GF-D8 (cell line): ENCODE results near the gene APBA2.

ENCODE experiments used
- DNase-seq: peaks from one replicate; lab custom pipeline; 2025; lab: John Stamatoyannopoulos, UW

Gene APBA2

DNA sequence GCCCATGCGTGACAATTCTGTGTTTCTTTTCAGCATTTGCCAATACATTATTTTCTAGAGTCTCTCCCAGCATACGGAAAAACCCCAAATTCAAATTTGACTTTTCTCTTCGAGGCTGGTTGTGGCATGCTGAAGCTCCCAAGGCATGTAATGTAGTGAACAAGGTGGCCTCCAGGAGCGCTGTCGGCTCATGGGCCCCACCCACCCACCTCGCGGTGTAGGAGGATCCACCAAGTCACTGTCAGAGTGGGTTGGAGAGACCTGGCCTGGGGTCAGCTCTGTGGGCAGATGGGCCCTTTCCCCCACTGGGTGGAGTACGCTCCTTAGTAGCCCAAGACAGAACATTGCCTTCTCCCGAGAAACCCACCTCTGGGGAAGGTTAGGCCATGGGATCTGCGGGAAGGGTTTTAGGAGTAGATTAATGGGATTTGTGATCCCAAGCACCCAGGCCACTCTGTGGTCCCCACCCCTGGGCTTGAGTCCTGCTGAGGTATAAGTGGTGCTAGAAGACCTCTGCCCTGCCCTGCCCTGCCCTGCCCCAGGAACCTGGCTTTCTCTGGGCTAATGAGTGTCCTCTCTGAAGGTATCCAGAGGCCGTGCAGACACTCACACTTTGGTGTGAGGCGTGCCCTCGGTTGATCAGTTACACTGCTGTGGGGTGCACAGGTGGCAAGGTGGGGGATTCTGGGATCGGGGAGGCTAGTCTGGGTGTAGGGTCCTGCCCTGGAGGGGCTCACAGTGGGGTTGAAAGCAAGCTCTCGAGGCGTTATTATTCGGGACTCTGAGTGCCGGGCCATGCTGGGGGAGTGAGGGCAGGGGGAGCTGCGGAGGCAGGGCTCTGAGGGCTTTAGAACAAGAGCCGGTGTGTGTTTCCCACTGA, 97.9 kb downstream of the APBA2 start:
- no peak for DNase-seq

DNA sequence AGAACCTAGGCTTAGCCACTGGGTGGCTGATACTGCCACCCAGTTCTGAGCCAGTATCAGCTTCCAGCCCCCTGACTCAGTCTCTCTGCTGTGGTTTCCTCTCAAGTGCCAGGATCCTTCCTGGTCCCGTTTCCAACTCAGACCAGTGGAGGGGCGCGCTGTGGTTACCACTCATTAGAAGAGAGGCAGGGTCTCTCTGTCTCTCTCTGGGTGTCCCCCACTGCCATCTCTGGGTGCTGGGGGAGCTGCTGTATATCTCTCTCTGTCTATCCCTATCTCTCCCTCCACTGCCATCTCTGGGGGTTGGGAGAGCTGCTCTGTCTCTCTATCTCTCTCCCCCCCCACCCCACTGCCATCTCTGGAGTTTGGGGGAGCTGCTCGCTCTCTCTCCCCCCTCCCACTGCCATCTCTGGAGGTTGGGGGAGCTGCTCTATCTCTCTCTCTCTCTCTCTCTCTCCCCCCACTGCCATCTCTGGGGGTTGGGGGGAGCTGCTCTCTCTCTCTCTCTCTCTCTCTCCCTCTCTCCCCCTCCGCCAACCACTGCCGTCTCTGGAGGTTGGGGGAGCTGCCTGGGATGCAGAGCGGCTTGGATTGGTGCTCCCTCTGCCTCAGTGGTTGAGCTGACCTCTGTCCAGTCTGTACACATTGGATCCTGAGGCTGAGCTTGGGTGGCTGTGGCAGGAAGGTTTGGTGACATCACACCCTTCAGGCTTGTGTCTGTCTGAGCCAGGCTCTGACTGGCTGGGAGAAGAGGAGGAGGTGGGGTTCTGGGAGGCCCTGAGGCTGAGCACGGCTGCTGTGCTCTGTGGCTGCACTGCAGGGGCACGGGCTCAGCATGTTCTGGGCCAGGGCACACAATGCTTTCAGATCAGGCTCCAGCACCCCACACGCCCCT, 98.9 kb downstream of the APBA2 start:
- DNase-seq, result no peak

DNA sequence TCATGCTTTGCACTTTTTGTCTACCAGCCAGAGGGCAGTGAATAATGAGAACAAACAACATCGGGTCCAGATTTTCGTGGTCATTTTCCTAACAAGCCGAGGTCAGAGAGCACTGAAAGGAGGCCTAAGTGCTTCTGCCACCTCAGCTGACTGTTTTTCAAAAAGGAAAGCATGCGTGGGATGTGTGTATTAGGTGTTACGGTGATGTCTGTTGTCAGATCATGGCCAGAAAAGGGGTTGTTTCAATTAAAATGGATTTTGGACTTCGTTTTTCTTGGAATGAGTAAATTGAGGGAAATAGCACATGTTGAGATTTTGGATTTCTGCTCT, 99.5 kb downstream of the APBA2 start:
- DNase-seq, result no peak

- DNase-seq, result no peak
Measured at GRCh38 chr15:28985691-28986090, 99.9 kb downstream of the APBA2 start.

- DNase-seq, result no peak
Measured at GRCh38 chr15:28986108-28986507, 100.3 kb downstream of the APBA2 start.

DNA sequence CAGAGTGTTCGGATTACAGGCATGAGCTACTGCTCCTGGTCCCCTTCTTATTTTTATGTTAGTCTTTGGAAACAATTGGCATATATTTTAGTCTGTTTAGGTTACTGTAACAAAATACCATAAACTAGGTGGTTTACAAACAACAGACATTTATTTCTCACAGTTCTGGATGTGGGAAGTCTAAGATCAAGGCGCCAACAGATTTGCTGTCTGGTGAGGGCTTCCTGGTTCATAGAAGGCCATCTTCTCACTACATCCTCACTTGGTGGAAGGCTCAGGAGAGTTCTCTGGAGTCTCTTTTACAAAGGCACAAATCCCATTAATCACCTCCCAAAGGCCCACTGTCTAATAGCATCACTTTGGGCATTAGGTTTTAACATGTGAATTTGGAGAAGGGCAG, 101.0 kb downstream of the APBA2 start:
- no peak for DNase-seq

GRCh38 chr15:28987337-28987736, 101.6 kb downstream of the APBA2 start:
- no peak for DNase-seq

DNA sequence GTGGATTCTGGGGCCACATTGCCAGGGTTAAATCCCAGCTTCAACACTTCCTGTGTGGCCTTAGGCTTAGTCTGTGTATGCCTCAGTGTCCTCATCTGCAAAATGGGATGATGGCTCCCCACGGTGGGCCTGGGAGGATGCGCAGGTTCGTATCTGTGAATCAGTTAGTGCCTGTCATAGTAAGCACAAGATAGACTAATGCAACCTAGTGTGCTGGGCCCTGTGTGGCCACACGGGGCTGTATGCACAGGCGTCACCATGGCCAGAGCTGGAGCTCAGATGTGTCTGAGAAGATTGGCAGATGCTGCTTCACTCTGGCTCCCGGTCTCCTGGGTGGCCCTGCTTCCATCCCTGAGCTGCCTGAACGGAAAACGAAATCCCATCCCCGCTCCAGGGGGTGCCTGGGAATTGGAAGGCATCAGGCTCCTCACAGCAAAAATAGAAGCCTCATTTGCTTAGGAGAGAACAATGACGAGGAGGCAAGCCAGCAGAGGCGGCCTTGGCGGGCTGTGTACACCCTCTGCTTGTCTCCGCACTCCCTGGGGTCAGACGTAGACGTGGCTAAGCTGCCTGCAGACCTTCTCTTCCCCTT, 103.6 kb downstream of the APBA2 start:
- DNase-seq, result no peak

- DNase-seq, result no peak
Measured at GRCh38 chr15:28989896-28990295, 104.1 kb downstream of the APBA2 start.

DNA sequence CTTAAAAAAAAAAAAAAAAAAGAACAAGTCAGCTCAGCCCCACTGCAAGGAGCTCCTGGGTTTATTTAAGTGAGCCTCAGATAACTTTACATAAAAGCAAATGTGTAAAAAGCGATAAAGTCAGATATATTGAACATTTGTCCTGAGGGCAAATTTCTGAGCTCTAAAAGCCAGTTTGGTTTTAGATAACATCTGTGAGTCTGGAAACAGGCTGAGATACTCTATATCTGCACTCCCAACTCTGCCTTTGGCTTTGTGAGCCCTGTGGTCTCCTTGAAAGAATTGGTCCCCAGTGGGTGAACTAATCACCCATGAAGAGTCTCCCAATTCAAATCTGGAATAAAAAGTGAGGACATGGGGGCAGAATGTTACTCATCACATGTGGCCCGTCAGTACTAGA, 104.6 kb downstream of the APBA2 start:
- no peak for DNase-seq

GRCh38 chr15:28991236-28992171, 105.7 kb downstream of the APBA2 start:
- no peak for DNase-seq

DNA sequence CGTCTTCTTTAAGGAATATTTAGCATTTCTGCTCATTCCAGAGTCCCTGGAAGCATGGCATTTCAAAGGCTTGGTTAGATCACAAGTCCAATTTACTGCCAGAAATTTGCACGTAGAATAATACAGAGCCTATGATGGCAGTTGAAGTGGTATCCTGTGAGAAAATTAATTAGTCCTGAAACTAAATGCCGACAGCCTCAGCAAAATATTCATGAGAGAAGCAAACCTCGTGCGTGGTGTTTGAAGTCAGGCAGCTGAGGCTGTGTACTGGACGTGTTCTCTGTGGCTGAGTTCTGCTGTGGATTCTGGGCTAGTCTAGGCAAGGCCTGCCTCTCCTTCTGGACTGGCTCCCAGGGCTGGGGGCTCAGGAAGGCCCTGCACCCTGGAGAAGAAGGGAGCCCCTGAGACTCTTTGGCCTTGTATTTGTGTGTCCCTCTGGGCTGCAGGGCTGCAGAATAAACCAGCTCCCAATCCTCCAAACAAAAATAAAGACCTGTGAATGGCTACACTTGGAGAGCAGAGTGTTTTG, 106.6 kb downstream of the APBA2 start:
- no peak for DNase-seq

DNA sequence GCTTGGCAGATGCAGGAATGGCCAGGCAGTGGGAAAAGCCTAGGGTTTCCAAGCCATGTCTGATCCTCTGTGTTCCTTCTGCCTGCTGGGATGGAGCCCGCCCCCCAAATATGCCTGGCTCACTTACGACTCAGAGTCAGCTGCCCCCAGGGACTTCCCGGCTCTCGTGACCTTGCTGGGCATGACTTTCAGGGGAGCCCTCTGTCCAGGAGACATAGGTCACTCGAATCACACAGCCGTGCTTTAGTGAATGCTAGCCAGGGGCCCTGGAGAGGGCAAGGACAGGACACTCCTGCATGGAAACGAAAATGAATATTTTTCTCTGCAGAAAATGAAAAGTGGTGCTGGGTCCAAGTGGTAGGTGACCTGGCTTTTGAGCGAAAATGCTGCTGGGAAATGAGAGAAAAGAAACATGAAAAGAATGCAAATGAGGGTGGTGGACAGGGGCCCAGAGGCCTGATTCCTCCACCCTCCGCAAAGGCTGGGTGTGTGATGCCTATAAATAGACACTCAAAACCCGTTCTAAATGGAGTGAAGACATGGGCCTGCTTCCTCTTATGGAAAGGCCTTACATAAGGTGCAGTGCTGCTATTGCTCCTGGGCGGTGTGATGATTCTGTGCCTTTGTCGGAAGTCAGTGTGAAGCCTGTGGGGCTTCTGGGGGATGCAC, 107.4 kb downstream of the APBA2 start:
- no peak for DNase-seq

DNA sequence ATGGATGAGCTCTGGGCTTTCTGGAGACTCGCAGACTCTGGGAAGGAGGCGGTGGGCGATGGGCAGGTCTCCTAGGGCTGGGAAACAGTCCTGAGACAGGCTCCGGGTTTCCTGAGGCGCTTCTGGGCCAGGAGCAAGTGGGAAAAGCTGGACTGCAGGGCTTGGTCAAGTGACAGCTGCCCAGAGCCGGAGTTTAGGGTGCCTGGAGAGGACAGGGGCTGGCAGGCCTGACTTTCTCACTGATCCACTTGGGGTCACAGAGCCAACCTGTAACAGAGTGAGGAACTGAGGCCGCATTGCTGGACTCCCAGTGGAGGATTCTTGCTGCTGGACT, 107.9 kb downstream of the APBA2 start:
- no peak for DNase-seq

- no peak for DNase-seq
Measured at GRCh38 chr15:28994142-28994830, 108.5 kb downstream of the APBA2 start.

- no peak for DNase-seq
Measured at GRCh38 chr15:28994831-28995596, 109.2 kb downstream of the APBA2 start.

DNA sequence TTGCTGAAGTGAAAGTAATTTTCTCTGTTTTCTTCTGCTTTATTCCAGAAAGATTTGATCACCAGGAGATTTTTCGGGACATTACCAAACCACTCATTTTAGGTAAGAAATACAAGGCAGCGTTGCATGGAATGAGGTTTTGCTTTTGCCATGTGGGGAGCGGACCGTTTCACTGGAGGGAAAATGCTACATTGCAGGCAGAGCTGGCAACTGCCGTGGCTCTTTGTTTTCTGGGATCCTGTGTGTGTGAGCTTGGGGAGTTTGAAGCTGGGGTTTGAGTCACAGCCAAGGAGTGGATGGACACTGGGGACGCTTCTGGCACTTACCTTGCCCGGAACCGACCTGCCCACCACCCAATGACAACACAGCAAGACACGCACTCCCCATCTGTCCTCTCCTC, 109.9 kb downstream of the APBA2 start:
- DNase-seq, result no peak

DNA sequence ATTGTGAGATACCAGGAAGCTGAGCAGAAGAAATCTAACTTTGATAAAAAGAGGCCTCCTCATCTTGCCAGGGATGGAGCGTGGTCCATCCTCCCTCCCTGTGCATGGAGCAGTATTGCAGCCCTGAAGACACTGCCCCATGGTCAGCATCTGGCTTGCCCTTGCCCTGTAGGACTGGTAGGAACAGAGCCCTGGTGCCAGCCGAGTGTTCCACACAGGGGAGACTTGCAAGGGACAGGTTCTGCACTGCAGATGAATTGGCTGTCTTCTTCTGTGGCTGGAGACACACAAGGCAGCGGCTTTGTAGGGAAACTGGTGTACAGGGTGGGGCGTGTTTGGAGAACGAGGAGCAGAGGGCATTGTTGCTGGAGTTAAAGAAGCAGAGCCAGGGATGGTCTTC, 110.5 kb downstream of the APBA2 start:
- no peak for DNase-seq

GRCh38 chr15:28996953-28997352, 111.2 kb downstream of the APBA2 start:
- no peak for DNase-seq

- DNase-seq, result no peak
Measured at GRCh38 chr15:28997791-28998190, 112.0 kb downstream of the APBA2 start.
